ENCODE measurements around the gene FOXC1.

DNA sequence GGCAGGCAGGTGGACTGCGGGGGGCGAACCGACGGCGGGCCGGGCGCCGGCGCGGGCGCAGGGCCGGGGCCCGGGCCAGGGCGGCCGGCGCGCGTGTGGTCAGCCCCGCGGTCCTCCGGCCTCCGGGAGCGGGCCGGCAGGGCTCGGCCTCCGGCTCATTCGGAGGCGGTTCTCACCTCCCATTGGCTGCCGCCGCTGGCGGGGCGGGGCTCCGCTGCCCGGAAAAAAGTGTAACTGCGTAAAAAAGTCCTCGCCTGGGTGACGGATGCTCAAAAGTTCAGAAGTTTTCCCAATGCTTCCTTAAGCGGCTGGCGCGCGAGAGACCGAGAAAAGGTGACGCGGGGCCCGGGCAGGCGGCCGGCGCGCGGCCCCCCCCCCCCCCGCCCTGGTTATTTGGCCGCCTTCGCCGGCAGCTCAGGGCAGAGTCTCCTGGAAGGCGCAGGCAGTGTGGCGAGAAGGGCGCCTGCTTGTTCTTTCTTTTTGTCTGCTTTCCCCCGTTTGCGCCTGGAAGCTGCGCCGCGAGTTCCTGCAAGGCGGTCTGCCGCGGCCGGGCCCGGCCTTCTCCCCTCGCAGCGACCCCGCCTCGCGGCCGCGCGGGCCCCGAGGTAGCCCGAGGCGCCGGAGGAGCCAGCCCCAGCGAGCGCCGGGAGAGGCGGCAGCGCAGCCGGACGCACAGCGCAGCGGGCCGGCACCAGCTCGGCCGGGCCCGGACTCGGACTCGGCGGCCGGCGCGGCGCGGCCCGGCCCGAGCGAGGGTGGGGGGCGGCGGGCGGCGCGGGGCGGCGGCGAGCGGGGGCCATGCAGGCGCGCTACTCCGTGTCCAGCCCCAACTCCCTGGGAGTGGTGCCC, at the start of gene FOXC1:
- TF ChIP-seq POLR2A (IDR thresholded peaks at IDR 0.05; ENCODE audit: low read depth, low read length) = no peak
- no peak for TF ChIP-seq TAF1 (IDR thresholded peaks at IDR 0.05; ENCODE audit: low read depth, low read length)
- TF ChIP-seq POLR2AphosphoS5 (IDR thresholded peaks at IDR 0.05; ENCODE audit: low read depth, low read length) = no peak

Measured in GM12891 (cell line).